WTC11 (cell line): ENCODE data around the gene CTTNBP2. TPM values are rescaled to one million over a fixed set of nuclear protein-coding genes. Genes with fewer than 3 reads are reported as not detected.
A peak's percentile ranks its signal among the peaks of the same experiment; 100 is the strongest.

Experiments
- ATAC-seq: fragments of 200-7000 bp; cut with Tn5 transposase; 2 replicates; pipeline ENCODE4 v1.10.0; 2021; ENCODE audit warnings: mild to moderate bottlenecking, moderate library complexity
- CTCF ChIA-PET: fragments of 300-600 bp; sonication (Branson Sonifier 250); formaldehyde crosslinking; loops from one replicate; lab custom pipeline; 2021; ENCODE audit warnings: antibody characterized with exemption; lab: Charles Lee
- POLR2A ChIA-PET: fragments of 350-600 bp; sonication (Branson Sonifier 250); formaldehyde crosslinking; loops from one replicate; lab custom pipeline; 2021; ENCODE audit warnings: antibody characterized with exemption; lab: Charles Lee
- DNase-seq: peaks from one replicate; pipeline ENCODE4 v3.0.0; 2021; ENCODE audit warnings: low spot score
- H3K27ac Mint-ChIP-seq: 2 replicates; pipeline ENCODE4 v1.8.0; 2021; ENCODE audit warnings: mixed read lengths
- H3K27me3 Mint-ChIP-seq: 2 replicates; pipeline ENCODE4 v1.8.0; 2021; ENCODE audit warnings: low read depth, mild to moderate bottlenecking, moderate library complexity, mixed read lengths
- H3K36me3 Mint-ChIP-seq: 2 replicates; pipeline ENCODE4 v1.8.0; 2021; ENCODE audit warnings: mixed read lengths
- H3K4me1 Mint-ChIP-seq: 2 replicates; pipeline ENCODE4 v1.8.0; 2022; ENCODE audit warnings: mixed read lengths
- H3K4me3 Mint-ChIP-seq: 2 replicates; pipeline ENCODE4 v1.8.0; 2021; ENCODE audit warnings: mild to moderate bottlenecking, moderate library complexity, mixed read lengths
- H3K9me3 Mint-ChIP-seq: 2 replicates; pipeline ENCODE4 v1.8.0; 2021; ENCODE audit warnings: mixed read lengths
- EMX1 ChIP-seq: fragments of 250-450 bp; sonication (Bioruptor Pico); IDR thresholded peaks from 2 replicates; pipeline ENCODE4 v1.8.0; 2021; ENCODE audit warnings: mild to moderate bottlenecking
- ESRRA ChIP-seq: sonication (generic); formaldehyde crosslinking; IDR thresholded peaks from 2 replicates; pipeline ENCODE4 v1.8.1; 2022; ENCODE audit warnings: mild to moderate bottlenecking, missing genetic modification reagents, borderline replicate concordance
- FOXK1 ChIP-seq: sonication (generic); formaldehyde crosslinking; IDR thresholded peaks from 2 replicates; pipeline ENCODE4 v1.8.0; 2022; ENCODE audit warnings: mild to moderate bottlenecking, moderate library complexity, missing genetic modification reagents
- GABPB1 ChIP-seq: sonication (generic); formaldehyde crosslinking; IDR thresholded peaks from 2 replicates; pipeline ENCODE4 v1.8.1; 2023; ENCODE audit warnings: mild to moderate bottlenecking, missing genetic modification reagents
- JUN ChIP-seq: sonication (generic); formaldehyde crosslinking; IDR thresholded peaks from 2 replicates; pipeline ENCODE4 v1.8.0; 2023; ENCODE audit warnings: mild to moderate bottlenecking, missing genetic modification reagents
- KAT7 ChIP-seq: sonication (generic); formaldehyde crosslinking; IDR thresholded peaks from 2 replicates; pipeline ENCODE4 v1.8.1; 2023; ENCODE audit warnings: missing genetic modification reagents, mild to moderate bottlenecking, borderline replicate concordance
- NFYB ChIP-seq: sonication (generic); formaldehyde crosslinking; conservative IDR thresholded peaks from 2 replicates; pipeline ENCODE4 v1.8.0; 2022; ENCODE audit warnings: low read depth, missing genetic modification reagents
- NR1H2 ChIP-seq: sonication (generic); formaldehyde crosslinking; IDR thresholded peaks from 2 replicates; pipeline ENCODE4 v1.9.0; 2021; ENCODE audit warnings: mild to moderate bottlenecking, moderate library complexity, missing genetic modification reagents
- NR2C2 ChIP-seq: sonication (generic); formaldehyde crosslinking; IDR thresholded peaks from 2 replicates; pipeline ENCODE4 v1.8.0; 2022; ENCODE audit warnings: mild to moderate bottlenecking, missing genetic modification reagents
- OVOL2 ChIP-seq: fragments of 250-450 bp; sonication (Bioruptor Pico); IDR thresholded peaks from 2 replicates; pipeline ENCODE4 v1.9.0; 2021; ENCODE audit warnings: mild to moderate bottlenecking, borderline replicate concordance
- SMAD4 ChIP-seq: sonication (generic); formaldehyde crosslinking; IDR thresholded peaks from 2 replicates; pipeline ENCODE4 v1.8.0; 2022; ENCODE audit warnings: mild to moderate bottlenecking, missing genetic modification reagents
- TCF7 ChIP-seq: sonication (generic); formaldehyde crosslinking; IDR thresholded peaks from 2 replicates; pipeline ENCODE4 v1.8.0; 2022; ENCODE audit warnings: mild to moderate bottlenecking, low read depth, missing genetic modification reagents, moderate library complexity
- TEAD1 ChIP-seq: sonication (generic); formaldehyde crosslinking; IDR thresholded peaks from 2 replicates; pipeline ENCODE4 v1.8.0; 2022; ENCODE audit warnings: mild to moderate bottlenecking, missing genetic modification reagents
- ZNF138 ChIP-seq: sonication (generic); formaldehyde crosslinking; conservative IDR thresholded peaks from 2 replicates; pipeline ENCODE4 v1.8.1; 2022; ENCODE audit warnings: mild to moderate bottlenecking, moderate library complexity, missing genetic modification reagents
- ZNF219 ChIP-seq: sonication (generic); formaldehyde crosslinking; IDR thresholded peaks from 2 replicates; pipeline ENCODE4 v1.8.0; 2023; ENCODE audit warnings: missing genetic modification reagents, mild to moderate bottlenecking, borderline replicate concordance
- ZNF263 ChIP-seq: sonication (generic); formaldehyde crosslinking; IDR thresholded peaks from 2 replicates; pipeline ENCODE4 v1.8.1; 2022; ENCODE audit warnings: low read depth, mild to moderate bottlenecking, moderate library complexity, missing genetic modification reagents
- ZNF416 ChIP-seq: fragments of 250-450 bp; sonication (Bioruptor Pico); IDR thresholded peaks from 2 replicates; pipeline ENCODE4 v1.9.0; 2021; ENCODE audit warnings: mild to moderate bottlenecking, inconsistent platforms
- ZNF423 ChIP-seq: fragments of 250-450 bp; sonication (Bioruptor Pico); IDR thresholded peaks from 2 replicates; pipeline ENCODE4 v2.1.2; 2022; ENCODE audit warnings: mild to moderate bottlenecking, moderate library complexity
- total RNA-seq: library from RNA; stranded (reverse); gene quantifications from 3 replicates; pipeline ENCODE4 v1.2.3, GENCODE V29; 2021
- TF ChIP-seq, protein P1 (sequence below): sonication (generic); formaldehyde crosslinking; IDR thresholded peaks from 2 replicates; pipeline ENCODE4 v1.8.0; 2022; ENCODE audit warnings: mild to moderate bottlenecking, missing genetic modification reagents
- TF ChIP-seq, protein P2 (sequence below): sonication (generic); formaldehyde crosslinking; conservative IDR thresholded peaks from 2 replicates; pipeline ENCODE4 v1.8.1; 2022; ENCODE audit warnings: mild to moderate bottlenecking, missing genetic modification reagents
- TF ChIP-seq, protein P3 (sequence below): fragments of 250-450 bp; sonication (Bioruptor Pico); IDR thresholded peaks from 2 replicates; pipeline ENCODE4 v1.9.0; 2021; ENCODE audit warnings: mild to moderate bottlenecking
- TF ChIP-seq, protein P4 (sequence below): sonication (generic); formaldehyde crosslinking; IDR thresholded peaks from 2 replicates; pipeline ENCODE4 v1.8.1; 2022; ENCODE audit warnings: mild to moderate bottlenecking, moderate library complexity, missing genetic modification reagents
- TF ChIP-seq, protein P5 (sequence below): sonication (generic); formaldehyde crosslinking; IDR thresholded peaks from 2 replicates; pipeline ENCODE4 v1.8.0; 2023; ENCODE audit warnings: missing genetic modification reagents
- TF ChIP-seq, protein P6 (sequence below): sonication (generic); formaldehyde crosslinking; IDR thresholded peaks from 2 replicates; pipeline ENCODE4 v1.8.0; 2022; ENCODE audit warnings: missing genetic modification reagents

Gene CTTNBP2
- total RNA-seq, 1 experiment from 2014 or later = 22.1 TPM

DNA sequence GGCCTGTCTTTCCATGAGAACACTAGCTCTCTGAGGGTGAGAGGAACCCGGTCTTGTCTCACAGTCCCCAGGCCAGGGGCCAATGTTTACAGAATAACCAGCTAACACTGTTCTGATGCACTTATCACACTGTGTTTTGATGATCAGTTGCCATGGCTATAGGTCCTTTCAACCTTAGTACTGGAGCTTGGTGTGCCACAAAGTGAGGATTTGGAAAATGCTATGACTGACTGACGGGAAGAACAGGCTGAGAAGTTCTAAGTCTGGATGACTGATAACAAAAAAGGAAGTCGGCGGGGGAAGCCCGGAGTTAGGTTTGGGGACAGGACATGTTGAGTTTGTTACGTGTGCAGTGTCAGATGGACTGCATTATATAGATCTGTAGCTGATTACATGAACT, 141.8 kb downstream of the CTTNBP2 start:
- peaks cover 40% of the 10 kb centered on the region for H3K36me3 Mint-ChIP-seq
- CTCF ChIA-PET = no interaction called here
- DNase-seq (no peak), ATAC-seq (no peak)
- POLR2A ChIA-PET = no interaction called here
- no peaks in the 10 kb centered on the region for H3K27me3 Mint-ChIP-seq
- no peak for TF ChIP-seq OVOL2 (CRISPR knock-in tag)
- TF ChIP-seq, protein P1, sequence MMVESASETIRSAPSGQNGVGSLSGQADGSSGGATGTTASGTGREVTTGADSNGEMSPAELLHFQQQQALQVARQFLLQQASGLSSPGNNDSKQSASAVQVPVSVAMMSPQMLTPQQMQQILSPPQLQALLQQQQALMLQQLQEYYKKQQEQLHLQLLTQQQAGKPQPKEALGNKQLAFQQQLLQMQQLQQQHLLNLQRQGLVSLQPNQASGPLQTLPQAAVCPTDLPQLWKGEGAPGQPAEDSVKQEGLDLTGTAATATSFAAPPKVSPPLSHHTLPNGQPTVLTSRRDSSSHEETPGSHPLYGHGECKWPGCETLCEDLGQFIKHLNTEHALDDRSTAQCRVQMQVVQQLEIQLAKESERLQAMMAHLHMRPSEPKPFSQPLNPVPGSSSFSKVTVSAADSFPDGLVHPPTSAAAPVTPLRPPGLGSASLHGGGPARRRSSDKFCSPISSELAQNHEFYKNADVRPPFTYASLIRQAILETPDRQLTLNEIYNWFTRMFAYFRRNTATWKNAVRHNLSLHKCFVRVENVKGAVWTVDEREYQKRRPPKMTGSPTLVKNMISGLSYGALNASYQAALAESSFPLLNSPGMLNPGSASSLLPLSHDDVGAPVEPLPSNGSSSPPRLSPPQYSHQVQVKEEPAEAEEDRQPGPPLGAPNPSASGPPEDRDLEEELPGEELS = no peak
- no peak for TF ChIP-seq SMAD4 (CRISPR knock-in tag)
- TF ChIP-seq, protein P2, sequence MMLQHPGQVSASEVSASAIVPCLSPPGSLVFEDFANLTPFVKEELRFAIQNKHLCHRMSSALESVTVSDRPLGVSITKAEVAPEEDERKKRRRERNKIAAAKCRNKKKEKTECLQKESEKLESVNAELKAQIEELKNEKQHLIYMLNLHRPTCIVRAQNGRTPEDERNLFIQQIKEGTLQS = no peak
- TF ChIP-seq NR1H2 (CRISPR knock-in tag) = no peak
- no peak for TF ChIP-seq TCF7
- no peak for TF ChIP-seq FOXK1 (CRISPR knock-in tag)
- TF ChIP-seq ESRRA (CRISPR knock-in tag) = no peak
- no peak for TF ChIP-seq NFYB (CRISPR knock-in tag)
- TF ChIP-seq, protein P3, sequence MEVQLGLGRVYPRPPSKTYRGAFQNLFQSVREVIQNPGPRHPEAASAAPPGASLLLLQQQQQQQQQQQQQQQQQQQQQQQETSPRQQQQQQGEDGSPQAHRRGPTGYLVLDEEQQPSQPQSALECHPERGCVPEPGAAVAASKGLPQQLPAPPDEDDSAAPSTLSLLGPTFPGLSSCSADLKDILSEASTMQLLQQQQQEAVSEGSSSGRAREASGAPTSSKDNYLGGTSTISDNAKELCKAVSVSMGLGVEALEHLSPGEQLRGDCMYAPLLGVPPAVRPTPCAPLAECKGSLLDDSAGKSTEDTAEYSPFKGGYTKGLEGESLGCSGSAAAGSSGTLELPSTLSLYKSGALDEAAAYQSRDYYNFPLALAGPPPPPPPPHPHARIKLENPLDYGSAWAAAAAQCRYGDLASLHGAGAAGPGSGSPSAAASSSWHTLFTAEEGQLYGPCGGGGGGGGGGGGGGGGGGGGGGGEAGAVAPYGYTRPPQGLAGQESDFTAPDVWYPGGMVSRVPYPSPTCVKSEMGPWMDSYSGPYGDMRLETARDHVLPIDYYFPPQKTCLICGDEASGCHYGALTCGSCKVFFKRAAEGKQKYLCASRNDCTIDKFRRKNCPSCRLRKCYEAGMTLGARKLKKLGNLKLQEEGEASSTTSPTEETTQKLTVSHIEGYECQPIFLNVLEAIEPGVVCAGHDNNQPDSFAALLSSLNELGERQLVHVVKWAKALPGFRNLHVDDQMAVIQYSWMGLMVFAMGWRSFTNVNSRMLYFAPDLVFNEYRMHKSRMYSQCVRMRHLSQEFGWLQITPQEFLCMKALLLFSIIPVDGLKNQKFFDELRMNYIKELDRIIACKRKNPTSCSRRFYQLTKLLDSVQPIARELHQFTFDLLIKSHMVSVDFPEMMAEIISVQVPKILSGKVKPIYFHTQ (CRISPR knock-in tag) = no peak
- no peak for TF ChIP-seq JUN (CRISPR knock-in tag)
- TF ChIP-seq, protein P4, sequence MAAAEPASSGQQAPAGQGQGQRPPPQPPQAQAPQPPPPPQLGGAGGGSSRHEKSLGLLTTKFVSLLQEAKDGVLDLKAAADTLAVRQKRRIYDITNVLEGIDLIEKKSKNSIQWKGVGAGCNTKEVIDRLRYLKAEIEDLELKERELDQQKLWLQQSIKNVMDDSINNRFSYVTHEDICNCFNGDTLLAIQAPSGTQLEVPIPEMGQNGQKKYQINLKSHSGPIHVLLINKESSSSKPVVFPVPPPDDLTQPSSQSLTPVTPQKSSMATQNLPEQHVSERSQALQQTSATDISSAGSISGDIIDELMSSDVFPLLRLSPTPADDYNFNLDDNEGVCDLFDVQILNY (CRISPR knock-in tag) = no peak
- TF ChIP-seq NR2C2 (CRISPR knock-in tag) = no peak
- TF ChIP-seq, protein P5, sequence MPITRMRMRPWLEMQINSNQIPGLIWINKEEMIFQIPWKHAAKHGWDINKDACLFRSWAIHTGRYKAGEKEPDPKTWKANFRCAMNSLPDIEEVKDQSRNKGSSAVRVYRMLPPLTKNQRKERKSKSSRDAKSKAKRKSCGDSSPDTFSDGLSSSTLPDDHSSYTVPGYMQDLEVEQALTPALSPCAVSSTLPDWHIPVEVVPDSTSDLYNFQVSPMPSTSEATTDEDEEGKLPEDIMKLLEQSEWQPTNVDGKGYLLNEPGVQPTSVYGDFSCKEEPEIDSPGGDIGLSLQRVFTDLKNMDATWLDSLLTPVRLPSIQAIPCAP = no peak
- no peak for TF ChIP-seq EMX1 (CRISPR knock-in tag)
- no peak for TF ChIP-seq ZNF423 (CRISPR knock-in tag)
- no peak for TF ChIP-seq ZNF138 (CRISPR knock-in tag)
- no peak for TF ChIP-seq ZNF263
- TF ChIP-seq ZNF219 (CRISPR knock-in tag) = no peak
- H3K4me1 Mint-ChIP-seq = 0 out of 2 replicates have a peak, but pooled peaks cover 4% of the 10 kb centered on the region
- peak overlapping the region; percentile 8; the same call in 1 of the 2 replicates for H3K27ac Mint-ChIP-seq
- H3K9me3 Mint-ChIP-seq = no peaks in the 10 kb centered on the region
- H3K4me3 Mint-ChIP-seq = no peak overlapping the region

DNA sequence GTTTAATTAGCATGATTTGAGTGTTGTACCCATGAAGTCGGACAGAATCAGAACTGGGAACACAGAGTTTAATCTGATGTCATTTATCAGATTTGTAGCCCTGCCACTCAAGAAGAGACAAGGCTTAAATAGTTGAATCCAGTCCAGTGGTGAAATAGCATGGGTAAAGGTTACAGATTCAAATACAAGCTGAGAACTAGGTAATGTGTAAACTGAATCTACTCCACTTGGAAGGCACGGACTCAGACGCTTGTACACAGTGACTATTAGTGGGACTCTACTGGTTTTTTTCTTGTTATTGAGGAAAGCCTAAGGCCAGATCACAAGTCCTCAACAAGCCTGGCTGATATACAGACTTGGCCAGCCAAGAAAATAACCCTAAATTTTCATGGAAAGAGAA, 142.9 kb downstream of the CTTNBP2 start:
- Mint-ChIP-seq H3K9me3 (no peaks in the 10 kb centered on the region), H3K4me1 (0 out of 2 replicates have a peak, but pooled peaks cover 4% of the 10 kb centered on the region), H3K36me3 (peaks cover 38% of the 10 kb centered on the region), H3K4me3 (no peak overlapping the region), H3K27me3 (no peaks in the 10 kb centered on the region), H3K27ac (no peak overlapping the region)
- DNase-seq (no peak), ATAC-seq (no peak)
- CTCF ChIA-PET = no interaction called here
- POLR2A ChIA-PET = no interaction called here
- TF ChIP-seq GABPB1 (CRISPR knock-in tag) = no peak
- no peak for TF ChIP-seq KAT7 (CRISPR knock-in tag)
- no peak for TF ChIP-seq ZNF416 (CRISPR knock-in tag)
- TF ChIP-seq, protein P6, sequence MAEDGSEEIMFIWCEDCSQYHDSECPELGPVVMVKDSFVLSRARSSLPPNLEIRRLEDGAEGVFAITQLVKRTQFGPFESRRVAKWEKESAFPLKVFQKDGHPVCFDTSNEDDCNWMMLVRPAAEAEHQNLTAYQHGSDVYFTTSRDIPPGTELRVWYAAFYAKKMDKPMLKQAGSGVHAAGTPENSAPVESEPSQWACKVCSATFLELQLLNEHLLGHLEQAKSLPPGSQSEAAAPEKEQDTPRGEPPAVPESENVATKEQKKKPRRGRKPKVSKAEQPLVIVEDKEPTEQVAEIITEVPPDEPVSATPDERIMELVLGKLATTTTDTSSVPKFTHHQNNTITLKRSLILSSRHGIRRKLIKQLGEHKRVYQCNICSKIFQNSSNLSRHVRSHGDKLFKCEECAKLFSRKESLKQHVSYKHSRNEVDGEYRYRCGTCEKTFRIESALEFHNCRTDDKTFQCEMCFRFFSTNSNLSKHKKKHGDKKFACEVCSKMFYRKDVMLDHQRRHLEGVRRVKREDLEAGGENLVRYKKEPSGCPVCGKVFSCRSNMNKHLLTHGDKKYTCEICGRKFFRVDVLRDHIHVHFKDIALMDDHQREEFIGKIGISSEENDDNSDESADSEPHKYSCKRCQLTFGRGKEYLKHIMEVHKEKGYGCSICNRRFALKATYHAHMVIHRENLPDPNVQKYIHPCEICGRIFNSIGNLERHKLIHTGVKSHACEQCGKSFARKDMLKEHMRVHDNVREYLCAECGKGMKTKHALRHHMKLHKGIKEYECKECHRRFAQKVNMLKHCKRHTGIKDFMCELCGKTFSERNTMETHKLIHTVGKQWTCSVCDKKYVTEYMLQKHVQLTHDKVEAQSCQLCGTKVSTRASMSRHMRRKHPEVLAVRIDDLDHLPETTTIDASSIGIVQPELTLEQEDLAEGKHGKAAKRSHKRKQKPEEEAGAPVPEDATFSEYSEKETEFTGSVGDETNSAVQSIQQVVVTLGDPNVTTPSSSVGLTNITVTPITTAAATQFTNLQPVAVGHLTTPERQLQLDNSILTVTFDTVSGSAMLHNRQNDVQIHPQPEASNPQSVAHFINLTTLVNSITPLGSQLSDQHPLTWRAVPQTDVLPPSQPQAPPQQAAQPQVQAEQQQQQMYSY (CRISPR knock-in tag) = no peak
- TF ChIP-seq TEAD1 = no peak
